Measurements from ENCODE around the gene ABCB1. TPM values are rescaled to one million over a fixed set of nuclear protein-coding genes. Genes with fewer than 3 reads are reported as not detected.
A peak's percentile ranks its signal among the peaks of the same experiment; 100 is the strongest.
"Not testable (repeated sequence)": the region's sequence is repeated elsewhere in the genome, so short reads cannot be mapped to it uniquely, and the experiment has no call there.

ABCB1 gene
- total and polyA plus RNA-seq, 2 of the 13 experiments (the other 11 are each of a cell fraction or from before 2014, with no cell fraction given): 42.8 to 52.6 TPM

GRCh38 chr7:87465534-87465880 is 135.2 kb downstream of the ABCB1 start:
- BruUV-seq (replicated peaks); FAIRE-seq; DNase-seq (ENCODE audit: low spot score); in situ Hi-C loops (cut with HindIII; ENCODE audit: extremely low pct_ligation_motif_present, low pct_unique_long_range_greater_than_20kb); H3K27me3 ChIP-seq (ENCODE audit: control insufficient read depth in 1 of 2, insufficient read depth in 2 of 2, low read length in 2 of 2); H3K79me2 ChIP-seq (ENCODE audit: insufficient read depth, low read length); H4K20me1 ChIP-seq (ENCODE audit: insufficient read depth, low read length); H2AFZ ChIP-seq (ENCODE audit: low read length); H3K9me3 ChIP-seq (ENCODE audit: low read length); CTCF ChIA-PET (ENCODE audit: low intra/inter-chr PET ratio, low total read pairs); ATAC-seq; TF ChIP-seq MAZ (IDR thresholded peaks at IDR 0.05; ENCODE audit: borderline replicate concordance, low read depth, low read length): not testable (repeated sequence)
- Histone ChIP-seq H3K36me3 (replicated peaks in 1 of 2; ENCODE audit: control insufficient read depth in 1 of 2, insufficient read depth in 2 of 2, low read length in 2 of 2) (peaks cover 0 to 11% of the 10 kb centered on the region in 2 experiments; a peak in 3 of 5 replicates), H3K4me3 (replicated peaks in 1 of 3; ENCODE audit: insufficient read depth in 1 of 3, low read depth in 2 of 3, low read length in 3 of 3) (peak overlapping the region in 1 of 3 experiments; percentile 66; a peak in 2 of 6 replicates), H3K4me1 (ENCODE audit: insufficient read depth, low read length) (peaks cover 36% of the 10 kb centered on the region), H3K4me2 (ENCODE audit: low read depth, low read length) (peak overlapping the region; percentile 83), H3K9ac (ENCODE audit: insufficient read depth, low read depth, low read length) (peak overlapping the region; percentile 62), H3K27ac (ENCODE audit: extremely low read length, insufficient read depth, low read length) (peak overlapping the region; percentile 87)
- POLR2A ChIA-PET: interaction anchor here (0.9 to 2.9 kb wide), 15 partner anchors 8 to 313 kb away, joined by 3 to 19 read pairs (median 5); partner anchors contain the start of genes ABCB4 and DMTF1
- WGBS (ENCODE audit: low lambda C conversion rate): 95% methylated on average over 5 of the region's 7 CpGs
- intact Hi-C loops (cut with micrococcal nuclease; ENCODE audit: unreplicated experiment): loop anchor here (1.0 kb wide), 1 partner anchor 10 kb away; the partner anchor contains the start of gene ABCB4
- 0 out of 2 replicates have a peak, but pooled peaks have one; percentile 4 for TF ChIP-seq SMYD3 (CRISPR knock-in tag; IDR thresholded peaks at IDR 0.05)
- TF ChIP-seq KAT7 (CRISPR knock-in tag; IDR thresholded peaks at IDR 0.05; ENCODE audit: borderline replicate concordance): 0 out of 2 replicates have a peak, but pooled peaks have one; percentile 66
- TF ChIP-seq TP53 (CRISPR knock-in tag; conservative IDR thresholded peaks at IDR 0.05): 0 out of 2 replicates have a peak, but pooled peaks have one; percentile 8
- TF ChIP-seq PHF8 (CRISPR knock-in tag; IDR thresholded peaks at IDR 0.05): 0 out of 2 replicates have a peak, but pooled peaks have one; percentile 10
- TF ChIP-seq HOXD1 (CRISPR knock-in tag; IDR thresholded peaks at IDR 0.05): 0 out of 2 replicates have a peak, but pooled peaks have one; percentile 14
- peak; percentile 1; the same call in 1 of the 2 replicates for TF ChIP-seq ZNF788 (CRISPR knock-in tag; IDR thresholded peaks at IDR 0.05; ENCODE audit: borderline replicate concordance)
- TF ChIP-seq ATF5 (CRISPR knock-in tag; IDR thresholded peaks at IDR 0.05; ENCODE audit: low read depth): 0 out of 2 replicates have a peak, but pooled peaks have one; percentile 21
- peak; percentile 7; the same call in 1 of the 2 replicates for TF ChIP-seq PITX1 (CRISPR knock-in tag; IDR thresholded peaks at IDR 0.05)
- 0 out of 2 replicates have a peak, but pooled peaks have one; percentile 1 for TF ChIP-seq MIER3 (CRISPR knock-in tag; IDR thresholded peaks at IDR 0.05; ENCODE audit: borderline replicate concordance)
- 0 out of 2 replicates have a peak, but pooled peaks have one; percentile 14 for TF ChIP-seq ZNF276 (CRISPR knock-in tag; IDR thresholded peaks at IDR 0.05; ENCODE audit: low read depth)
- peak; percentile 67; the same call in 1 of the 2 replicates for TF ChIP-seq ZBTB38 (CRISPR knock-in tag; IDR thresholded peaks at IDR 0.05)
- TF ChIP-seq IRF2 (CRISPR knock-in tag; IDR thresholded peaks at IDR 0.05): 0 out of 2 replicates have a peak, but pooled peaks have one; percentile 2
- 0 out of 2 replicates have a peak, but pooled peaks have one; percentile 16 for TF ChIP-seq ZNF580 (CRISPR knock-in tag; IDR thresholded peaks at IDR 0.05; ENCODE audit: borderline replicate concordance, low read depth)
- 0 out of 2 replicates have a peak, but pooled peaks have one; percentile 11 for TF ChIP-seq ZXDC (CRISPR knock-in tag; IDR thresholded peaks at IDR 0.05)
- peak; percentile 51; the same call in 1 of the 2 replicates for TF ChIP-seq ZSCAN31 (CRISPR knock-in tag; IDR thresholded peaks at IDR 0.05; ENCODE audit: low read depth)
- 0 out of 2 replicates have a peak, but pooled peaks have one; percentile 5 for TF ChIP-seq MAZ (CRISPR knock-in tag; IDR thresholded peaks at IDR 0.05; ENCODE audit: low read depth)
- peak; percentile 8; the same call in 1 of the 2 replicates for TF ChIP-seq KDM3A (CRISPR knock-in tag; IDR thresholded peaks at IDR 0.05; ENCODE audit: low read depth)
